Epithelial cell of alveolus of lung (primary cell): ENCODE results near the gene GNAT2. TPM values are rescaled to one million over a fixed set of nuclear protein-coding genes. Genes with fewer than 3 reads are reported as not detected.

ENCODE experiments used
- total RNA-seq: library from RNA; depleted of rRNA; stranded (reverse); fragments of >200 nt; gene quantifications from 2 replicates; pipeline ENCODE4 v1.2.1, GENCODE V29; 2015

GNAT2 gene
- total RNA-seq = 0.32 TPM in 1 of 2 replicates, not detected in the other

GRCh38 chr1:109619576-109620400 is at the start of gene GNAT2, which contains the start of gene AMPD2:
TSS of gene GNAT2 (minus strand) at chr1:109619616. CDS start at chr1:109612870, 6,746 bp downstream.
TSS of gene AMPD2 (plus strand) at chr1:109619837. CDS start at chr1:109621176, 1,339 bp downstream.

DNA sequence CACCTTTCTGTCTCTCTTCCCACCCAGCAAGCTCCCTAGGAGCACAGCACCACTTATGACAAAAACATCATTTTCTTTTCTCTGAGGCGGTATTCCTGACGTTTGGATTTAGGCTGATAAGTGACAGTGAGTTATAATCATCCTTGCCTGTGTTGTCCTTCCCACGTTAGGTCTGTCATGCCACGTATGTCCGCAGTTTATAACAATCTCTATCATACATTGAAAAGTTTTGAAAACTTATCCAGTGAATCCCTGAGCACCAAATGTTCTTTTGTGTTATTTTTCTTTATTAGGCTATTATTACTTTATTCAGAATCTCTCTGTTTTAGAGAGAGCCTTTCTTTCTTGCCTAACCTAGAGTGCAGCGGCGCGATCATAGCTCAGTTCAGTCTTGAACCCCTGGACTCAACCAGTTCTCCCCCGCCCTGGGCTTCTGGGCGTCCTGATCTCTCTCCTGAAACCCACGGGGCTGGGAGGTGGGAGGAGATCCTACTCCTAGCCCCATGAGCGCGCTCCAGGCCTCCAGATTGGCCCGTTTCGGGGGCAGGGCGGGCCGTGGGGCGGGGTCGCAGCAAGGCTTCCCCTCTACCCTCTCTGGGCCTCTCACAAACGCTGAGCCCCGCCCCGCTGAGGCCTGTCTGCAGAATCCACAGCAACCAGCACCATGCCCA is 48.2 kb upstream of the GNAT2 start, which contains the start of gene GSTM2:
Gene GSTM2, plus strand, starts transcription at position 606 of the 671 bp plus-strand sequence. Its CDS starts 59 bp downstream, at position 665.

GRCh38 chr1:109655615-109656519 is 36.5 kb upstream of the GNAT2 start, which contains the start of gene GSTM4:
TSS of gene GSTM4 (plus strand) at chr1:109656099. CDS start at chr1:109656390, 291 bp downstream.

Other genes with a start within 250 kb of the GNAT2 start
- gene SORT1, start 221.7 kb downstream of the GNAT2 start, total RNA-seq = 8.9 and 10.2 TPM in 2 replicates
- 22.8 and 71.2 TPM in 2 replicates for gene PSMA5, start 193.2 kb downstream of the GNAT2 start, total RNA-seq
- gene SYPL2, start 153.1 kb downstream of the GNAT2 start, total RNA-seq = under 0.01 and 0.32 TPM in 2 replicates
- 4.7 and 6.5 TPM in 2 replicates for gene ATXN7L2, start 135.7 kb downstream of the GNAT2 start, total RNA-seq
- gene CYB561D1, start 125.5 kb downstream of the GNAT2 start, total RNA-seq = 3.5 and 5.1 TPM in 2 replicates
- gene AMIGO1, start 109.9 kb downstream of the GNAT2 start, total RNA-seq = 0.78 and 2.0 TPM in 2 replicates
- gene GPR61, start 79.7 kb downstream of the GNAT2 start, total RNA-seq = not detected in 2 replicates
- 7.4 and 10.5 TPM in 2 replicates for gene GNAI3, start 71.0 kb downstream of the GNAT2 start, total RNA-seq
- 49.8 and 108 TPM in 2 replicates for gene AMPD2, start 221 bp upstream of the GNAT2 start, total RNA-seq
- 22.8 and 30.3 TPM in 2 replicates for gene GSTM4, start 36.5 kb upstream of the GNAT2 start, total RNA-seq
- gene GSTM2, start 48.4 kb upstream of the GNAT2 start, total RNA-seq = 23.4 and 31.6 TPM in 2 replicates
- not detected in 2 replicates for gene GSTM1, start 68.2 kb upstream of the GNAT2 start, total RNA-seq
- gene GSTM5, start 92.6 kb upstream of the GNAT2 start, total RNA-seq = 4.9 and 14.5 TPM in 2 replicates
- 70.4 and 104 TPM in 2 replicates for gene GSTM3, start 121.4 kb upstream of the GNAT2 start, total RNA-seq
- gene EPS8L3, start 144.3 kb upstream of the GNAT2 start, total RNA-seq = not detected in 2 replicates